OCI-LY7 (cell line): ENCODE data around the gene TXK. TPM values are rescaled to one million over a fixed set of nuclear protein-coding genes. Genes with fewer than 3 reads are reported as not detected.

ENCODE experiments used
- BruUV-seq: library from RNA; stranded (reverse); fragments of 400-500 nt; replicated peaks from 2 replicates; lab custom pipeline; 2021; lab: Mats Ljungman, UMichigan
- CTCF ChIA-PET: fragments of 300-600 bp; sonication (Branson Sonifier 250); formaldehyde crosslinking; loops from one replicate; lab custom pipeline; 2022; ENCODE audit warnings: antibody characterized with exemption; ENCODE audit not compliant: unreplicated experiment; lab: Charles Lee
- POLR2A ChIA-PET: fragments of 300-600 bp; sonication (Branson Sonifier 250); formaldehyde crosslinking; loops from one replicate; lab custom pipeline; 2022; ENCODE audit warnings: antibody characterized with exemption; lab: Charles Lee
- DNase-seq: peaks from one replicate; pipeline ENCODE4 v3.0.0-alpha.2; 2015; ENCODE audit warnings: low spot score
- H2AFZ ChIP-seq: fragments of 200-600 bp; sonication (generic), shearing (Covaris generic); 2 replicates; pipeline ENCODE4 v1.6.1; 2014; ENCODE audit warnings: mild to moderate bottlenecking, antibody characterized with exemption, low read length, moderate library complexity
- H3K27ac ChIP-seq: fragments of 200-600 bp; sonication (generic); 2 replicates; pipeline ENCODE4 v1.5.1; 2014; ENCODE audit warnings: mixed run types, low read depth, mild to moderate bottlenecking, moderate library complexity, low read length, inconsistent platforms; ENCODE audit not compliant: poor library complexity, severe bottlenecking
- H3K36me3 ChIP-seq: fragments of 200-600 bp; sonication (generic); 2 replicates; pipeline ENCODE4 v1.6.1; 2014; ENCODE audit warnings: mild to moderate bottlenecking, antibody characterized with exemption, low read length, moderate library complexity, mixed read lengths; ENCODE audit not compliant: insufficient read depth
- H3K4me1 ChIP-seq: fragments of 200-600 bp; sonication (generic); 2 replicates; pipeline ENCODE4 v1.5.1; 2014; ENCODE audit warnings: mild to moderate bottlenecking, low read length; ENCODE audit not compliant: insufficient read depth, poor library complexity, severe bottlenecking
- H3K4me2 ChIP-seq: fragments of 200-600 bp; sonication (generic); 2 replicates; pipeline ENCODE4 v1.6.1; 2014; ENCODE audit warnings: mild to moderate bottlenecking, low read length
- H3K4me3 ChIP-seq: fragments of 200-600 bp; sonication (generic); 2 replicates; pipeline ENCODE4 v1.5.1; 2014; ENCODE audit warnings: mild to moderate bottlenecking, low read depth, low read length; ENCODE audit not compliant: poor library complexity, severe bottlenecking
- H3K79me2 ChIP-seq: fragments of 200-600 bp; sonication (generic); 2 replicates; pipeline ENCODE4 v1.6.1; 2016; ENCODE audit warnings: low read depth, mild to moderate bottlenecking, low read length, moderate library complexity, mixed read lengths; ENCODE audit not compliant: insufficient read depth
- H3K9me2 ChIP-seq: fragments of 200-600 bp; sonication (generic); 2 replicates; pipeline ENCODE4 v1.6.1; 2016; ENCODE audit warnings: mild to moderate bottlenecking, low read length, mixed read lengths; ENCODE audit not compliant: insufficient read depth
- H3K9me3 ChIP-seq: fragments of 200-600 bp; sonication (generic); 2 replicates; pipeline ENCODE4 v1.6.1; 2014; ENCODE audit warnings: mild to moderate bottlenecking, mixed run types, low read length, mixed read lengths
- H4K20me1 ChIP-seq: fragments of 200-600 bp; sonication (generic); 2 replicates; pipeline ENCODE4 v1.6.1; 2014; ENCODE audit warnings: mild to moderate bottlenecking, antibody characterized with exemption, low read length, moderate library complexity, mixed read lengths; ENCODE audit not compliant: insufficient read depth
- CTCF ChIP-seq: fragments of 200-600 bp; sonication (generic); conservative IDR thresholded peaks from 2 replicates; pipeline ENCODE4 v1.5.1; 2014; ENCODE audit warnings: mild to moderate bottlenecking, antibody characterized with exemption, low read length, moderate library complexity, mixed read lengths
- EZH2phosphoT487 ChIP-seq: fragments of 200-600 bp; sonication (generic); IDR thresholded peaks from 2 replicates; pipeline ENCODE4 v1.6.1; 2018; ENCODE audit warnings: low read depth, borderline replicate concordance, mild to moderate bottlenecking, mixed run types, antibody characterized with exemption, low read length, moderate library complexity, mixed read lengths
- intact Hi-C: fragments of 100-400 bp; cut with micrococcal nuclease; formaldehyde crosslinking; loops from one replicate; pipeline ENCODE4 v1.10.0; 2022; ENCODE audit not compliant: unreplicated experiment
- total RNA-seq, 2 experiments: library from RNA; depleted of rRNA in 1 of 2; stranded (reverse); fragments of >200 nt in 1 of 2; shearing (Covaris generic) in 1 of 2; gene quantifications; 2 replicates each; pipeline ENCODE4 v1.2.3, GENCODE V29; 2014 to 2022

TXK gene
- total RNA-seq, 2 experiments from 2014 or later: 0.11 TPM; not detected in 1

- Histone ChIP-seq H2AFZ (no peak overlapping the region), H3K79me2 (no peaks in the 10 kb centered on the region), H3K9me3 (no peaks in the 10 kb centered on the region), H3K9me2 (no peaks in the 10 kb centered on the region), H4K20me1 (no peaks in the 10 kb centered on the region), H3K27ac (no peak overlapping the region), H3K36me3 (no peaks in the 10 kb centered on the region), H3K4me2 (no peak overlapping the region), H3K4me3 (no peak overlapping the region), H3K4me1 (no peaks in the 10 kb centered on the region)
- DNase-seq: no peak
- CTCF ChIA-PET: no interaction called here
- no peak for TF ChIP-seq EZH2phosphoT487
- TF ChIP-seq CTCF: no peak
- intact Hi-C loops: loop anchor here (10.0 kb wide), 1 partner anchor 842 kb away; no protein-coding TSS in a partner anchor
- no TSS peak for BruUV-seq
- POLR2A ChIA-PET: interaction anchor here (1.6 kb wide), 1 partner anchor 13 kb away, joined by 4 read pairs; no protein-coding TSS in a partner anchor
Measured at GRCh38 chr4:48122756-48123155, 11.3 kb downstream of the TXK start.

- ChIA-PET POLR2A (no interaction called here), CTCF (no interaction called here)
- Histone ChIP-seq H3K36me3 (no peaks in the 10 kb centered on the region), H3K4me3 (no peak overlapping the region), H3K9me3 (no peaks in the 10 kb centered on the region), H3K4me1 (no peaks in the 10 kb centered on the region), H4K20me1 (no peaks in the 10 kb centered on the region), H3K79me2 (no peaks in the 10 kb centered on the region), H3K27ac (no peak overlapping the region), H2AFZ (no peak overlapping the region), H3K4me2 (no peak overlapping the region), H3K9me2 (no peaks in the 10 kb centered on the region)
- no peak for DNase-seq
- BruUV-seq: no TSS peak
- TF ChIP-seq CTCF (no peak), EZH2phosphoT487 (no peak)
- intact Hi-C loops: loop anchor here (10.0 kb wide), 1 partner anchor 844 kb away; no protein-coding TSS in a partner anchor
Measured at GRCh38 chr4:48121180-48121579, 12.9 kb downstream of the TXK start.

DNA sequence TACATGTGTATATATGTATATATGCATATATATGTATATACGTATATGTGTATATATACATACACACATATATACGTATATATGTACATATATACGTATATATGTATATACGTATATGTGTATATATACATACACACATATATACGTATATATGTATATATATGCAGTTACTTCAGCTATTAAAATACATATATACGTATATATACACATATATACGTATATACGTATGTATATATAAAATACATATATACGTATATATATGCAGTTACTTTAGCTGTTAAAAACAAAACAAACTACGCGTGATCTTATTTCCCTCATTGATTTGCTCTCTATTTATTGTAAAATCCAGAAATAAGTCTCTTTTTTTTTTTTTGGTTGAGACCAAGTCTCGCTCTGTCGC, 13.9 kb downstream of the TXK start:
- Histone ChIP-seq H3K9me3 (no peaks in the 10 kb centered on the region), H3K9me2 (no peaks in the 10 kb centered on the region), H3K4me1 (no peaks in the 10 kb centered on the region), H4K20me1 (no peaks in the 10 kb centered on the region), H3K36me3 (no peaks in the 10 kb centered on the region), H3K79me2 (no peaks in the 10 kb centered on the region), H2AFZ (no peak overlapping the region), H3K4me3 (no peak overlapping the region), H3K4me2 (no peak overlapping the region), H3K27ac (no peak overlapping the region)
- ChIA-PET POLR2A (interaction anchor here (0.6 kb wide), 1 partner anchor 15 kb away, joined by 3 read pairs; no protein-coding TSS in a partner anchor), CTCF (no interaction called here)
- TF ChIP-seq EZH2phosphoT487 (no peak), CTCF (no peak)
- intact Hi-C loops: loop anchor here (10.0 kb wide), 1 partner anchor 845 kb away; no protein-coding TSS in a partner anchor
- no peak for DNase-seq
- BruUV-seq: no TSS peak
